K562 (cell line): Measurements from ENCODE around the gene ISLR2. TPM values are rescaled to one million over a fixed set of nuclear protein-coding genes. Genes with fewer than 3 reads are reported as not detected.
"Not testable (repeated sequence)": the region's sequence is repeated elsewhere in the genome, so short reads cannot be mapped to it uniquely, and the experiment has no call there.

ENCODE experiments used
- BHLHE40 ChIP-seq: IDR thresholded peaks from 2 replicates; pipeline ENCODE4 v1.6.1; 2011; ENCODE audit warnings: low read length, improper control_type of control experiment
- DMBX1 ChIP-seq: fragments of 250-450 bp; sonication (Bioruptor Pico); IDR thresholded peaks from 2 replicates; pipeline ENCODE4 v1.8.0; 2022; ENCODE audit warnings: inconsistent platforms, mild to moderate bottlenecking, moderate library complexity, borderline replicate concordance
- E2F3 ChIP-seq: fragments of 250-450 bp; sonication (Bioruptor Pico); IDR thresholded peaks from 2 replicates; pipeline ENCODE4 v1.4.0; 2020; ENCODE audit warnings: mild to moderate bottlenecking
- MAZ ChIP-seq, 2 experiments: fragments of 450-650 bp in 1 of 2; sonication (generic) in 1 of 2; formaldehyde crosslinking; IDR thresholded peaks in 1 of 2; conservative IDR thresholded peaks in 1 of 2; 2 replicates each; pipeline versions ENCODE4 v1.4.0 to v1.5.0; 2020; ENCODE audit warnings: mild to moderate bottlenecking in 1 of 2, missing genetic modification reagents in 1 of 2
- RBFOX2 ChIP-seq: fragments of 200-400 bp; formaldehyde crosslinking; IDR thresholded peaks from 2 replicates; pipeline ENCODE4 v1.6.1; 2017; ENCODE audit warnings: low read depth, mild to moderate bottlenecking, low read length, moderate library complexity
- SIN3A ChIP-seq, 2 experiments: fragments of 150-350 bp in 1 of 2; IDR thresholded peaks; 2 replicates each; pipeline ENCODE4 v1.6.1; 2011 to 2016; ENCODE audit warnings: borderline replicate concordance in 2 of 2, low read depth in 2 of 2, low read length in 2 of 2, mild to moderate bottlenecking in 2 of 2, moderate library complexity in 2 of 2; ENCODE audit not compliant: control insufficient read depth in 1 of 2
- SIN3B ChIP-seq: fragments of 450-650 bp; IDR thresholded peaks from 2 replicates; pipeline ENCODE4 v1.6.1; 2017; ENCODE audit warnings: low read depth, mild to moderate bottlenecking, moderate library complexity
- SMAD4 ChIP-seq: fragments of 250-450 bp; sonication (Bioruptor Pico); conservative IDR thresholded peaks from 2 replicates; pipeline ENCODE4 v1.8.0; 2021; ENCODE audit warnings: inconsistent platforms, mild to moderate bottlenecking, moderate library complexity
- TOE1 ChIP-seq, 2 experiments: fragments of 450-650 bp in 1 of 2; sonication (generic) in 1 of 2; formaldehyde crosslinking in 1 of 2; IDR thresholded peaks; 2 replicates each; pipeline versions ENCODE4 v1.7.1 to v1.8.0; 2016 to 2022; ENCODE audit warnings: borderline replicate concordance in 2 of 2, mild to moderate bottlenecking in 2 of 2, antibody characterized with exemption in 1 of 2, inconsistent platforms in 1 of 2, low read depth in 1 of 2, missing genetic modification reagents in 1 of 2, moderate library complexity in 1 of 2
- TRIM24 ChIP-seq, 2 experiments: fragments of 450-650 bp; IDR thresholded peaks; 2 replicates each; pipeline ENCODE4 v1.6.1; 2016
- ZNF592 ChIP-seq: fragments of 450-650 bp; IDR thresholded peaks from 2 replicates; pipeline ENCODE4 v1.6.1; 2017; ENCODE audit warnings: antibody characterized with exemption, mild to moderate bottlenecking
- ZNF76 ChIP-seq: fragments of 250-450 bp; sonication (Bioruptor Pico); IDR thresholded peaks from 2 replicates; pipeline ENCODE4 v1.4.0; 2020; ENCODE audit warnings: mild to moderate bottlenecking, moderate library complexity, borderline replicate concordance
- polyA plus RNA-seq, 8 experiments: library from polyadenylated mRNA; depleted of rRNA in 4 of 8; stranded (reverse) in 5 of 8; unstranded in 3 of 8; fragments of >200 nt; fragmentation: Nextera tagmentation in 2 of 8; fragmentation: Illumina TruSeq in 1 of 8; extraction: Ambion mirVana in 2 of 8; extraction: Trizol in 1 of 8; gene quantifications; 2 replicates each; pipeline versions ENCODE4 v1.2.1 to v1.2.3, GENCODE V29; 2011 to 2014; ENCODE audit warnings: inconsistent platforms in 1 of 8, missing spikeins in 1 of 8
- total RNA-seq, 7 experiments: library from RNA; depleted of rRNA in 6 of 7; stranded (reverse); fragments of >200 nt in 6 of 7; fragmentation: Illumina TruSeq in 2 of 7; extraction: Trizol in 2 of 7; gene quantifications; 2 replicates each; pipeline versions ENCODE4 v1.2.1 to v1.2.3, GENCODE V29; 2011 to 2021; ENCODE audit warnings: low replicate concordance in 1 of 7
- TF ChIP-seq, protein P1 (sequence below), 2 experiments: fragments of 450-650 bp; IDR thresholded peaks; 2 replicates each; pipeline ENCODE4 v1.6.1; 2016
- TF ChIP-seq, protein P2 (sequence below): fragments of 450-650 bp; formaldehyde crosslinking; IDR thresholded peaks from 2 replicates; pipeline ENCODE4 v1.4.0; 2020; ENCODE audit warnings: mild to moderate bottlenecking, mixed read lengths

The ISLR2 gene
- total and polyA plus RNA-seq, 9 of the 15 experiments (the other 6 are each of a cell fraction or from before 2014, with no cell fraction given) = not detected

DNA sequence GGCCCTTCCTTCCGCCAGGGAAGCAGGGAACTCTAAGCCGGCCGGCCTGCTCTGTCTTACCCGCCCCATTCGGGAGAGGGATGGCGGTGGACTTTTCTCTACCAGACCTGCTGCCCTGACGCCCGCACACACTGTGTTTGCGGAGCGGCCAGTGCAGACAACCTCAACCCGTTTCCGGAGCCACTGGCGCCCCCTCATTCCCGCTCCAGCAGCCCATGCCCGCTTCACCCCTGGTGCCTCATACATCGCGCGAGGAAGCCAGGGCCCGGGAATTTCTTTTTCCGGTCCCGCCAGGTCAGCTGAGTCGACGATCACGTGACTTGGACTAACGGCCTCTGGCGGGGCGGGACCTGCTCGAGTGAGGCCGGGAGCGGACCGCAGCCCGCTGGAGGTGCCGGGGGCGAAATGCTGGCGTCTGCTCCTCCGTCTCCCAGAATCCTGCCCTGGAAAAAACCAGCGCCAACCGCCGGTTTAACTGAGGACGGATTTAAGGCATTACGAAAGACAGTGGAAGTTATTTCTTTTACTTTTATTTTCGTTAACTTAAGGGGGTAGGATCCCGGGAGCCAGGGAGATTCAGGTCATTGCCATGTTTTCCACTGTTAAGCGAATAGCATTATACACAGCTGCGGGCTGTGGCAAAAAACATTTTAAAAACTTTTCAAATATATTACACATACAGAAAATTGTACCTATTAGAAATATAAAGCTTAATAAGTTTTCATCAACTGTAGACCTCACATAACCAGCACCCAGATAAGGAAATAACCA, 30.2 kb upstream of the ISLR2 start (continued):
- TF ChIP-seq, protein P1, sequence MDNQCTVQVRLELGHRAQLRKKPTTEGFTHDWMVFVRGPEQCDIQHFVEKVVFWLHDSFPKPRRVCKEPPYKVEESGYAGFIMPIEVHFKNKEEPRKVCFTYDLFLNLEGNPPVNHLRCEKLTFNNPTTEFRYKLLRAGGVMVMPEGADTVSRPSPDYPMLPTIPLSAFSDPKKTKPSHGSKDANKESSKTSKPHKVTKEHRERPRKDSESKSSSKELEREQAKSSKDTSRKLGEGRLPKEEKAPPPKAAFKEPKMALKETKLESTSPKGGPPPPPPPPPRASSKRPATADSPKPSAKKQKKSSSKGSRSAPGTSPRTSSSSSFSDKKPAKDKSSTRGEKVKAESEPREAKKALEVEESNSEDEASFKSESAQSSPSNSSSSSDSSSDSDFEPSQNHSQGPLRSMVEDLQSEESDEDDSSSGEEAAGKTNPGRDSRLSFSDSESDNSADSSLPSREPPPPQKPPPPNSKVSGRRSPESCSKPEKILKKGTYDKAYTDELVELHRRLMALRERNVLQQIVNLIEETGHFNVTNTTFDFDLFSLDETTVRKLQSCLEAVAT (IDR thresholded peaks at IDR 0.05) = 0 out of 4 replicates have a peak, but pooled peaks of 1 of the 2 experiments have one; percentile 44
- TF ChIP-seq SMAD4 (CRISPR knock-in tag) (peak; percentile 50; the same call in 1 of the 2 replicates), ZNF76 (CRISPR knock-in tag) (0 out of 2 replicates have a peak, but pooled peaks have one; percentile 63), ZNF592 (0 out of 2 replicates have a peak, but pooled peaks have one; percentile 25), RBFOX2 (peak; percentile 55), E2F3 (CRISPR knock-in tag) (peak; percentile 79; the same call in 1 of the 2 replicates), BHLHE40 (peak; percentile 27; the same call in 1 of the 2 replicates), TOE1 (IDR thresholded peaks at IDR 0.05; ENCODE audit: borderline replicate concordance) (peak; percentile 97), SIN3B (peak; percentile 65; the same call in 1 of the 2 replicates), SIN3A (IDR thresholded peaks at IDR 0.05; ENCODE audit: borderline replicate concordance in 2 of 2, control insufficient read depth in 1 of 2, low read depth in 2 of 2, low read length in 2 of 2) (peak in 1 of 2 experiments; percentile 64; a peak in 1 of 4 replicates), MAZ (CRISPR knock-in tag; conservative IDR thresholded peaks at IDR 0.05 in 1 of 2, IDR thresholded peaks at IDR 0.05 in 1 of 2) (peak; percentile 36 to 44; a peak in 1 of 4 replicates), DMBX1 (peak; percentile 69; the same call in 1 of the 2 replicates), TRIM24 (IDR thresholded peaks at IDR 0.05) (peak in 1 of 2 experiments; percentile 50; a peak in 1 of 4 replicates)
- TF ChIP-seq, protein P2, sequence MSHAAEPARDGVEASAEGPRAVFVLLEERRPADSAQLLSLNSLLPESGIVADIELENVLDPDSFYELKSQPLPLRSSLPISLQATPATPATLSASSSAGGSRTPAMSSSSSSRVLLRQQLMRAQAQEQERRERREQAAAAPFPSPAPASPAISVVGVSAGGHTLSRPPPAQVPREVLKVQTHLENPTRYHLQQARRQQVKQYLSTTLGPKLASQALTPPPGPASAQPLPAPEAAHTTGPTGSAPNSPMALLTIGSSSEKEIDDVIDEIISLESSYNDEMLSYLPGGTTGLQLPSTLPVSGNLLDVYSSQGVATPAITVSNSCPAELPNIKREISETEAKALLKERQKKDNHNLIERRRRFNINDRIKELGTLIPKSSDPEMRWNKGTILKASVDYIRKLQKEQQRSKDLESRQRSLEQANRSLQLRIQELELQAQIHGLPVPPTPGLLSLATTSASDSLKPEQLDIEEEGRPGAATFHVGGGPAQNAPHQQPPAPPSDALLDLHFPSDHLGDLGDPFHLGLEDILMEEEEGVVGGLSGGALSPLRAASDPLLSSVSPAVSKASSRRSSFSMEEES = peak; percentile 99
- not testable (repeated sequence) for TF ChIP-seq TOE1 (CRISPR knock-in tag; IDR thresholded peaks at IDR 0.05; ENCODE audit: borderline replicate concordance, low read depth)
